Epithelial cell of proximal tubule (primary cell): ENCODE data around the gene CCDC157. TPM values are rescaled to one million over a fixed set of nuclear protein-coding genes. Genes with fewer than 3 reads are reported as not detected.

ENCODE experiments used
- DNase-seq: peaks from one replicate; pipeline ENCODE4 v3.0.0-alpha.2; 2011; ENCODE audit warnings: low read depth
- H3K4me3 ChIP-seq: 2 replicates; pipeline ENCODE4 v1.5.1; 2011; ENCODE audit warnings: low read depth, mild to moderate bottlenecking, low read length
- total RNA-seq: library from RNA; depleted of rRNA; stranded (reverse); fragments of >200 nt; gene quantifications from 2 replicates; pipeline ENCODE4 v1.2.3, GENCODE V29; 2015
- TF ChIP-seq, protein P1 (sequence below): conservative IDR thresholded peaks from 2 replicates; pipeline ENCODE4 v1.5.1; 2012; ENCODE audit warnings: low read depth, mild to moderate bottlenecking, low read length

CCDC157 gene
- total RNA-seq, 1 donor from 2014 or later = 2.2 TPM

- no peak overlapping the region for H3K4me3 ChIP-seq
- TF ChIP-seq, protein P1, sequence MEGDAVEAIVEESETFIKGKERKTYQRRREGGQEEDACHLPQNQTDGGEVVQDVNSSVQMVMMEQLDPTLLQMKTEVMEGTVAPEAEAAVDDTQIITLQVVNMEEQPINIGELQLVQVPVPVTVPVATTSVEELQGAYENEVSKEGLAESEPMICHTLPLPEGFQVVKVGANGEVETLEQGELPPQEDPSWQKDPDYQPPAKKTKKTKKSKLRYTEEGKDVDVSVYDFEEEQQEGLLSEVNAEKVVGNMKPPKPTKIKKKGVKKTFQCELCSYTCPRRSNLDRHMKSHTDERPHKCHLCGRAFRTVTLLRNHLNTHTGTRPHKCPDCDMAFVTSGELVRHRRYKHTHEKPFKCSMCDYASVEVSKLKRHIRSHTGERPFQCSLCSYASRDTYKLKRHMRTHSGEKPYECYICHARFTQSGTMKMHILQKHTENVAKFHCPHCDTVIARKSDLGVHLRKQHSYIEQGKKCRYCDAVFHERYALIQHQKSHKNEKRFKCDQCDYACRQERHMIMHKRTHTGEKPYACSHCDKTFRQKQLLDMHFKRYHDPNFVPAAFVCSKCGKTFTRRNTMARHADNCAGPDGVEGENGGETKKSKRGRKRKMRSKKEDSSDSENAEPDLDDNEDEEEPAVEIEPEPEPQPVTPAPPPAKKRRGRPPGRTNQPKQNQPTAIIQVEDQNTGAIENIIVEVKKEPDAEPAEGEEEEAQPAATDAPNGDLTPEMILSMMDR = no peak
- no peak for DNase-seq
Observed at GRCh38 chr22:30413001-30413400, 56.2 kb downstream of the CCDC157 start.

GRCh38 chr22:30413745-30414524 lies 57.1 kb downstream of the CCDC157 start:
- DNase-seq = no peak
- TF ChIP-seq, protein P1 = no peak
- no peak overlapping the region for H3K4me3 ChIP-seq

- no peak for DNase-seq
- TF ChIP-seq, protein P1 = no peak
- no peak overlapping the region for H3K4me3 ChIP-seq
Observed at GRCh38 chr22:30414525-30415047, 57.8 kb downstream of the CCDC157 start.

- H3K4me3 ChIP-seq = no peak overlapping the region
- no peak for DNase-seq
- TF ChIP-seq, protein P1 = no peak
Observed at GRCh38 chr22:30416403-30416802, 59.6 kb downstream of the CCDC157 start.

- no peak overlapping the region for H3K4me3 ChIP-seq
- no peak for DNase-seq
- TF ChIP-seq, protein P1 = no peak
Observed at GRCh38 chr22:30416837-30417236, 60.0 kb downstream of the CCDC157 start.

- peak; percentile 54 for DNase-seq
- TF ChIP-seq, protein P1 = no peak
- no peak overlapping the region for H3K4me3 ChIP-seq
Observed at GRCh38 chr22:30420347-30421125, 63.7 kb downstream of the CCDC157 start.
